OCI-LY7 (cell line): ENCODE results near the gene NTN3.

Experiments used
- EZH2phosphoT487 ChIP-seq: fragments of 200-600 bp; sonication (generic); IDR thresholded peaks from 2 replicates; pipeline ENCODE4 v1.6.1; 2018; ENCODE audit warnings: low read depth, borderline replicate concordance, mild to moderate bottlenecking, mixed run types, antibody characterized with exemption, low read length, moderate library complexity, mixed read lengths
- TF ChIP-seq, protein P1 (sequence below): fragments of 200-600 bp; sonication (generic); conservative IDR thresholded peaks from 2 replicates; pipeline ENCODE4 v1.5.1; 2014; ENCODE audit warnings: mild to moderate bottlenecking, antibody characterized with exemption, low read length, moderate library complexity, mixed read lengths

DNA sequence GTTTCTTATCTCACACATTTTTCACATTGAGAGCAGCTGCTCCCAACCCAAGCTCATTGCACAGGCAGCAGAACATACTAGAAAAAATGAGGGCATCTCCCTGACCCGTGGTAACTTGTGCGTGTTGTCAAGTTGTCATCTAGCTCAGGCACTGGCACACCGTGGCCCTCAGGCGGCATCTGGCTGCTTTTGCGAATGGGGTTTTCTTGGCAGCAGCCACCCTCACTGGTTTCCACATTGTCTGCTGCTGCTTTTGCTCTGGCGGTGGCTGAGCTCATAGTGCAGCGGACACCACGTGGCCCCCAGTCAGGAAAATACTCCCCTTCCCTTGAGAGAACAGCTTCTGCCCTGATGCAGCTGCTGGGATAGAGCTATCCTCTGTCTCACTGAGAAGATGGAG, 20.6 kb upstream of the NTN3 start:
- TF ChIP-seq, protein P1, sequence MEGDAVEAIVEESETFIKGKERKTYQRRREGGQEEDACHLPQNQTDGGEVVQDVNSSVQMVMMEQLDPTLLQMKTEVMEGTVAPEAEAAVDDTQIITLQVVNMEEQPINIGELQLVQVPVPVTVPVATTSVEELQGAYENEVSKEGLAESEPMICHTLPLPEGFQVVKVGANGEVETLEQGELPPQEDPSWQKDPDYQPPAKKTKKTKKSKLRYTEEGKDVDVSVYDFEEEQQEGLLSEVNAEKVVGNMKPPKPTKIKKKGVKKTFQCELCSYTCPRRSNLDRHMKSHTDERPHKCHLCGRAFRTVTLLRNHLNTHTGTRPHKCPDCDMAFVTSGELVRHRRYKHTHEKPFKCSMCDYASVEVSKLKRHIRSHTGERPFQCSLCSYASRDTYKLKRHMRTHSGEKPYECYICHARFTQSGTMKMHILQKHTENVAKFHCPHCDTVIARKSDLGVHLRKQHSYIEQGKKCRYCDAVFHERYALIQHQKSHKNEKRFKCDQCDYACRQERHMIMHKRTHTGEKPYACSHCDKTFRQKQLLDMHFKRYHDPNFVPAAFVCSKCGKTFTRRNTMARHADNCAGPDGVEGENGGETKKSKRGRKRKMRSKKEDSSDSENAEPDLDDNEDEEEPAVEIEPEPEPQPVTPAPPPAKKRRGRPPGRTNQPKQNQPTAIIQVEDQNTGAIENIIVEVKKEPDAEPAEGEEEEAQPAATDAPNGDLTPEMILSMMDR, result no peak
- TF ChIP-seq EZH2phosphoT487, result no peak
